GM04503 (cell line): ENCODE data around the gene TM2D1.
"Not testable (repeated sequence)": the region's sequence is repeated elsewhere in the genome, so short reads cannot be mapped to it uniquely, and the experiment has no call there.

Experiments used
- DNase-seq: peaks from one replicate; pipeline ENCODE4 v3.0.0-alpha.2; 2012; ENCODE audit warnings: low read depth

TM2D1 gene

DNA sequence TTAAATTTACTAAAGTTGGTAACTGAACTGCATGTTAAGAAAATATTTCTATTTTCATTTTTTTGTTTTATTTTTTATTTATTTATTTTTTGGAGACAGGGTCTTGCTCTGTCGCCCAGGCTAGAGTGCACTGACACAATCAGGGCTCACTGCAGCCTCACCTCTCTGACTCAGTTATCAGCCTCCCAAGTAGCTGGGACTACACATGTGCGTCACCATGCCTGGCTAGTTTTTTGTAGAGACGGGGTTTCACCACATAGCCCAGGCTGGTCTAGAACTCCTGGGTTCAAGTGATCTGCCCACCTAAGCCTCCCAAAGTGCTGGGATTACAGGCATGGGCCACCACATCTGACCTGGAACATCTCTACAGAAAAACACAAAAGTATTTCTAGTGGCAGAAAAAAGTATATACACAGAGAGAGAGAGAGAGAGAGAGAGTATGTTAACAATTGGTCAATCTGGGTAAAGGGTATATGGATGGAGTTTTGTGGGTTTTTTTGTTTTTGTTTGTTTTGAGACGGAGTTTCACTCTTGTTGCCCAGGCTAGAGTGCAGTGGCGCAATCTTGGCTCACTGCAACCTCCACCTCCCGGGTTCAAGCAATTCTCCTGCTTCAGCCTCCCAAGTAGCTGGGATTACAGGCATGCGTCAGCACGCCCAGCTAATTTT is 5.8 kb downstream of the TM2D1 start:
- not testable (repeated sequence) for DNase-seq

DNA sequence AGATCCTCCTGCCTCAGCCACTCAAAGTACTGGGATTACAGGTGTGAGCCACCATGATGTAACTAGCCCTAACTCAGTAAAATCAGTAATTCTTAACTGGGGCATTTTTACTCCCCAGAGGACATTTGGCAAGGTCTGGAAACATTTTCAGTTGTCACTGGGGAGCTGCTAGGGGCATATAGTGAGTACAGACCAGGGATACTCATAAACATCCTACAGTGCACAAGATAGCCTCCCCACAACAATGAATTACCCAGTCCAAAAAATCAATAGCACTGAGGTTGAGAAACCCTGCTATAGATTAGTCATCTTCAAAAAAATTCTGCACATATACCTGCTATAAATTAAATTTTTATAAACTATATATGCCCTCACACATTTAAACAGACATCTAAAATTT is 13.0 kb downstream of the TM2D1 start:
- DNase-seq = no peak

DNA sequence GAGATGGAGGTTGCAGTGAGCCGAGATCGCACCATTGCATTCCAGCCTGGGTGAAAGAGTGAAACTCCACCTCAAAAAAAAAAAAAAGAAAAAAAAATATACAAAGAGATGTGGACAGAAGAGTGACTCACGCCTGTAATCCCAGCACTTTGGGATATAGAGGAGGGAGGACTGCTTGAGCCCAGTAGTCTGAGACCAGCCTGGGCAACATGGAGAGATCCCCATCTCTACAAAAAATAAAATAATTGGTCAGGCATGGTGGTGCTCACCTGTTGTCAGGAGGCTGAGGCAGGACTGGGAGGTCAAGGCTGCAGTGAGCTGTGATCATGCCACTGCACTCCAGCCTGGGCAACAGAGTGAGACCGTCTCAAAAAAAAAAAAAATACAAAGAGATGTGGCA is 13.7 kb downstream of the TM2D1 start:
- not testable (repeated sequence) for DNase-seq

- DNase-seq = no peak
These were observed 15.0 kb downstream of the TM2D1 start for GRCh38 chr1:61709908-61710289.

DNA sequence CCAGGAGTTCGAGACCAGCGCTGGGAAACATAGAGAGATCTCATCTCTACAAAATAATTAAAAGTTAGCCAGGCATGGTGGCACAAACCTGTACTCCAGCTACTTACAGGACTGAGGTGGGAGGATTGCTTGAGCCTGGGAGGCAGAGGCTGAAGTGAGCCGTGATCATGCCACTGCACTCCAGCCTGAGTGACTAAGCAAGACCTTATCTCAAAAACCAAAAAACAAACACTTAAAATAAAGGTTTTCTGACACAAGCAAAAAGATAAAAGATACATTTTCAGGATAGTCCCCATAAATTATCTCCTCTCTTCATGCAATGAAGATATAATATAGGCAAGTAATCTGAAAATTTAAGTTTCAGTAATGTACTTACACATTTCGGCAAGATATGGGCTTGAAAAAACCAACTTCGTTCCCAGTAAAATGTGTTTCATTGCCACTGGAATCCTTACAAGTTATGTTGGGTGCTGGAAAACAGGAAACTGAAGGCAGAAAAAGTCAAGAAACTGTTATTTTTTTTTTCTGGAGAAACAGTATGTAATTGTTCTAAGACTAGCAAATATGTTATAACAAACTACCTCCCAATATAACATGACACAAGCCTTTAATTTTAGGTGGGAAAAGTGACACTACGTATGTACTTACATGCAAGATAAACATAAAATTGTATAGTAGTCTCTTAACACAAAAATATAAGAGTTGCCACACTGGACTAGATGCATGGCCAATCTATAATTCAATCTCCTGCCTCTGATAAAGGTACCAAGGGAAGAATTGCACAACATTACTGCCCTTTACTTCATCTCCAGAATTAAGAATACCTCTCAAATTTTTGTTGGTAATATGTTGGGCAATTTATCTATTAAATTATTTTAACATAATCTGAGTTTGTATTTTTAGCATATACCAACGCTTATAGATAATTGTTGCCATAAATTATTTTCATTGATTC is 15.7 kb downstream of the TM2D1 start:
- no peak for DNase-seq

- DNase-seq = no peak
These were observed 24.8 kb downstream of the TM2D1 start for GRCh38 chr1:61699911-61700851.

GRCh38 chr1:61692155-61692800 is 32.7 kb downstream of the TM2D1 start:
- DNase-seq = no peak

DNA sequence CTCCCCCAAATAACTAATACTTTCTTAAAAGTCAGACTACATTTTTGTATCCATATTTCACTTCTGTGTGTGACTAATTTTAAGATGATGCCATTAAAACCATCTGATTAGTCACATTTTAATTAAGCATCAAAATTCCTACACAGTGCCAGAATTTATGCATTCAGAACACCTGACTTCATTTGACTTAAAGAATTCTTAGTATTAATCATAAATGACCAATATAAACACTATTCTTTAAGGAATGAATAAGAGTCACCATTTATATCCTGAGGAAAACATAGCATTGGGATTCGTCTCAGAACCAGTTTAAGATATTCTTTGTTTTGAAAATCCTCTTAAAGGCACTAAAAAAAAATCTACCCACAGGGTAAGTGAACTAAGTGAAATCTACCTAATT is 37.0 kb downstream of the TM2D1 start:
- DNase-seq = no peak

DNA sequence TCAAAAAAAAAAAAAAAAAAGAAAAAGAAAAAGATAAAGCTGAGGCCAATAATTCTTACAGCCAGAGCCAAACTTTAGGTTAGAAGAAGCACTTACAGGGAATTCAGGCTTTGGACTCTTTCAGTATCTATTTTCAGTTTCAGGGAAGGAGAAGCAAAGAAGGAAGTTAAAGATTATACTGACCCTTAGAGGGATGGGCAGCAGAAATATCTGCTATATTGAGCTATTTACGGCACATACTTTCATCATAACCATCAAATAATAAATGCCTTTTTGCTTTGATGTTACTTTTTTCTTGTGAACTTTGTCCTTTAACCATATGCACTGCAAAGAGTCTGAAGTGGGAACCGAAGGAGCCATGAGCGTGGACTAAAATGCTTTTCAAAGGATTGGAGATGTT is 42.0 kb downstream of the TM2D1 start:
- DNase-seq = no peak

- no peak for DNase-seq
These were observed 44.4 kb downstream of the TM2D1 start for GRCh38 chr1:61680500-61680899.

- DNase-seq = not testable (repeated sequence)
These were observed 48.1 kb downstream of the TM2D1 start for GRCh38 chr1:61676881-61677280.

DNA sequence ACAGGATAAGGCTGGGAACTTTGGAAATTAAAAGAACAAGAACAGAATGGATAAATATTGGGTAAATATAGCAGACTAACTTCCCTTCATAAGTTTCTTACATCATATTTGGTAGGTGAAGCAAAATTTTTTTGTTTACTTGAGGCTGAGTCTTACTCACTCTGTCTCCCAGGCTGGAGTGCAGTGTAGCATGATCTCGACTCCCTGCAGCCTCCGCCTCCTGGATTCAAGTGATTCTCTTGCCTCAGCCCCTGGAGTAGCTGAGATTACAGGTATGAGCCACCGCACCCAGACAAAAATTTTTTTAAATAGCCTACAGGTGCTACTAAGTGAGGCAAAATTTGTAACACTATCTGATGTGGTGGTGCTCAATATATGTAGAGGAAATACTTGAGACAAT is 50.7 kb downstream of the TM2D1 start:
- DNase-seq = no peak

- no peak for DNase-seq
These were observed 52.6 kb downstream of the TM2D1 start for GRCh38 chr1:61672376-61672775.

GRCh38 chr1:61670445-61670844 is 54.5 kb downstream of the TM2D1 start:
- DNase-seq = no peak

GRCh38 chr1:61670016-61670415 is 54.9 kb downstream of the TM2D1 start:
- DNase-seq = no peak

GRCh38 chr1:61659061-61659460 is 65.9 kb downstream of the TM2D1 start:
- DNase-seq = no peak

GRCh38 chr1:61655453-61655852 is 69.5 kb downstream of the TM2D1 start:
- DNase-seq = no peak

- no peak for DNase-seq
These were observed 70.9 kb downstream of the TM2D1 start for GRCh38 chr1:61654067-61654466.

DNA sequence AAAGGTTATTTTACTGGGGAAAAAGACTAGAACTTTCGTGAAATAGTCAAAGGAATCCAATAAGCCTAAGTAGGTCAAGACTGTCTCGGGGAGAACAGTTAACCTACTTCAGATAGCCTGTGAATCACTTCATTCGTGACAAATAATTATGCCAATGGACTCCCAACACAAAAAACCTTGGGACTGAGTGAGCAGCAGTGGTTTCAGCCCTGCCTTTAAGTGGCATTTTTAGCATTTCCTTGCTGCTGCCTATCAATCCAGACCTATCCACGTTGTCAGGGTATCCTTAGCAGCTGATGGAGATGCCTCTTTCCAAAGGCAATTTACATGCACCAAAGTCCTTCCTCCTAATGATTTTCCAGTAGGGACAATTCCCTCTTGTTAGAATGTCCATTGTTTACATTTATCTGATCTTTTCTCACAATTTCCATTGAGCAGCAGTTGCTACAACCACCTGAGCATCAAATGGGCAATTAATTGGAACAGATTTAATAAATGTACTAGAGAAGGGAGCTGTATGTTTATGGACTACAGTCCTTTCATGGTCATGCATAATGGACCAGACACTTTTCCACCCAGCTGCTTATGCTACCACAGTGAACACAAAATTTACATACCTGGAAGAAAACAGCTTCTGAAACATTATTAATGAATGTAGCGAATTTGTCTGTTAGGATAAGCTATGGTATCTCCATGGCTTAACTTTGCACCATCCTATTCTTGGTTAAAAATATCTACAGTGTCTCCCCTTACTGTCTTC is 75.8 kb downstream of the TM2D1 start:
- DNase-seq = no peak

DNA sequence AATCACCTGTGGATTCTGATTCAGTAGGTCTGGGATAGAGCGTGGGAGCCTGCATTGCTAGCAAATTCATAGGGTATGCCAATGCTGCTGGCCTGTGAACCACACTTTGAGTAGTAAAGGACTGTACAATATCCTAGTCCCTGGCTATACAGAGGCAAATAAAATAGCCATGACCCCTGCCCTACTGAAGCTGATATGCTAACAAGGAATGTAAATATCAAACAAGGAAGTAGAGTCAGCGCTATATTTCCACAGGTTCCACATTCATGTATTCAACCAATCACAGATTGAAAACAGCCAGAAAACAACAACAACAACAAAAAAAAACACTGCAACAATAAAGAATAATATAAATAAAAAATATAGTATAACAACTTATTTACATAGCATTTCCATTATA is 77.8 kb downstream of the TM2D1 start:
- no peak for DNase-seq

- DNase-seq = no peak
These were observed 79.5 kb downstream of the TM2D1 start for GRCh38 chr1:61645476-61645875.
